GM12872 (cell line): ENCODE results near the gene DENND2A.

Experiments
- CTCF ChIP-seq: IDR thresholded peaks from 3 replicates; pipeline ENCODE4 v1.5.1; 2011; ENCODE audit warnings: low read depth, mild to moderate bottlenecking, low read length, moderate library complexity; ENCODE audit not compliant: insufficient read depth

The DENND2A gene

GRCh38 chr7:140479062-140479738, 161.4 kb downstream of the DENND2A start, which contains the start of gene MKRN1:
Gene MKRN1 (minus strand): TSS chr7:140479505. CDS start chr7:140479344, 161 bp downstream.
- TF ChIP-seq CTCF: no peak

DNA sequence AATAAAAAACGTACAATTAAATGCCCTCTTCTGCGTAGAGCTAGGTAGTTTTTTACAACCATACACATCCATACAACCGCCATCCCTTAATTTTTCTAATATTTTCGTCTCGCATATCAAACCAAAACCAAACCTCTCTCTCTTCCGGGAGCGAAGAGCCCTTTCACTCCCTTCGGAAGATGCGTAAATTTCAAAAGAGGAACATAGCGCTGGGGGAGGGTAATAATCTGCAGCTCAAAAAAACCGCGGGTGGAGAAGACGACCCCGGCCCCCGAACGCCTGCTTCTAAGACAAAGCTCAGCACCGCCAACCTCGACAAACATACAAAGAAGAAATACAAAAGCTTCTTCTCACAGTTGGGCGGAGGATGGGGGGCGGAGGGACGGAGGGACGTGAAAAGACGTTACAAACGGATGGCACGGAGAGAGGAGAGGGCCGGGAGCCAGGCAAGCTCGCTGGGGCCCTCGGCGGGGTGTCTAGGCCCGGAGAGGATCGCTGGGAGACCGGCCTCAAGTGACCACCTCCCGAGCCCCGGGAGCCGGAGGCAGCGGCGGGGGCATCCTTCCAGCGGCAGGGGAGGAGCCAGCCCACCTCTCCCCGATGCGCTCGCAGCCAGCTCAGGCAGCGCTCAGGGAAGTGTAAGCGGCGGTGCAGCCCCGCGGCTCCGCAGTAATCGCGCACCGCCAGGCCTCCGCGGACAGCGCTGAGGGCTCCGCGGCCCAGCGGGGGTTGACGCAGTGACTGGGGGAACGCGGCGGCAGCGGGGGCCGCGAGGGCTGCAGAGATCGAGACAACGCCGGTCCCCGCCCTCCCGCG, 162.2 kb downstream of the DENND2A start:
- TF ChIP-seq CTCF: no peak

DNA sequence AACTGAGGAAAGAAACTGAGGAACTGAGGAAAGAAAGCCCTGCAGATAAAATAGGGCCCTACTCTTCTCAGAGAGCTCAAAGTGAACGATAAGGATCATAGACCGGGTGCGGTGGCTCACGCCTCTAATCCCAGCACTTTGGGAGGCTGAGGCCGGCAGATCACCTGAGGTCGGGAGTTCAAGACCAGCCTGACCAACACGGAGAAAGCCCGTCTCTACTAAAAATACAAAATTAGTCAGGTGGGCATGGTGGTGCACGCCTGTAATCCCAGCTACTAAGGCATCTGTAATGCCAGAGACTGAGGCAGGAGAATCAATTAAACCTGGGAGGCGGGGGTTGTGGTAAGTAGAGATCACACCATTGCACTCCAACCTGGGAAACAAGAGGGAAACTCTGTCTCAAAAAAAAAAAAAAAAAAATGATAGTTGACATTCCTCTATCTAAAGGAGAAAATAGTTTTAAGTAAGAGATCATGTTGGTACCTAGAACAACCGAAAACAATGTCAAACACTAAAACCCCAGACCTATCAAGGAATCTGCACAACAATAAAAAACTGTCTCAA, 163.8 kb downstream of the DENND2A start:
- TF ChIP-seq CTCF: no peak

DNA sequence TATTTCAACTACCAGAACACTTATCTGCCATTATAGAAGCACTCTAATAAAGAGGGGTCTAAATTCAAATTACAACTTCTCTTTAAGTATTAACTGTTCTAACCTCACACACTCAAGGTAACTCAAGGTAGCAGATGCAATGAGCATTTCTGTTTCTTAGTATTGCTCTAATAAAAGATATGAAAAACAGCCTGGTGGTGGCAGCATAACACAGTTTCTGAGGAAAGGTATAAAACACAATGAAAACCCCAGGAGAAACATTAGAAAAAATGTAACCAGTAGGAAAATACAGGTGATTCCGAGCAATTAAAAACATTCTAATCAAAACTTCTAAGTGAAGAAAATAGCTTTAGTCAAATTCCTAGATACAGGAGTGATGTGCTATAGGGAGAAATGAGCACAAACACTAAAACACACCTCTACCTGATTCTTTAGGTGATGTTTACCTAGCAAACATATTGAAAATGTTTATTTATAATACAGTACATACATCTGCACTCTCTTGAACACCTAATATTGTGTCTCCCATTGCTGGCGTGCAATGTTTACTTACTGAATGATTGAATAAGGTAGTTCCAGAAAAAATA, 164.8 kb downstream of the DENND2A start:
- TF ChIP-seq CTCF: peak; percentile 42; the same call in 2 of the 3 replicates
